Right renal cortex interstitium (tissue), 3 donors: ENCODE data around the gene GOLGA6L26. TPM values are rescaled to one million over a fixed set of nuclear protein-coding genes. Genes with fewer than 3 reads are reported as not detected.
"Not testable (repeated sequence)": the region's sequence is repeated elsewhere in the genome, so short reads cannot be mapped to it uniquely, and the experiment has no call there.

Experiments
- DNase-seq, 3 donors: peaks; one replicate each; pipeline ENCODE4 v3.0.0-alpha.2; 2013; ENCODE audit warnings: low read depth in 3 of 3, low spot score in 2 of 3
- polyA plus RNA-seq, 3 donors: library from polyadenylated mRNA; unstranded; fragments of 120-200 nt; gene quantifications; one replicate each; pipeline ENCODE4 v1.2.1, GENCODE V29; 2013; ENCODE audit not compliant: insufficient read length in 3 of 3

GOLGA6L26 gene
- polyA plus RNA-seq = not detected

- not testable (repeated sequence) for DNase-seq
These were observed at the start of gene GOLGA6L26 for GRCh38 chr15:23334096-23334495. GOLGA6L26 (minus strand) TSS chr15:23334196; CDS start chr15:23334135, 61 bp downstream.

GRCh38 chr15:23381192-23381591, 47.2 kb upstream of the GOLGA6L26 start:
- not testable (repeated sequence) for DNase-seq

- not testable (repeated sequence) for DNase-seq
These were observed 46.7 kb upstream of the GOLGA6L26 start for GRCh38 chr15:23380700-23381099.

DNA sequence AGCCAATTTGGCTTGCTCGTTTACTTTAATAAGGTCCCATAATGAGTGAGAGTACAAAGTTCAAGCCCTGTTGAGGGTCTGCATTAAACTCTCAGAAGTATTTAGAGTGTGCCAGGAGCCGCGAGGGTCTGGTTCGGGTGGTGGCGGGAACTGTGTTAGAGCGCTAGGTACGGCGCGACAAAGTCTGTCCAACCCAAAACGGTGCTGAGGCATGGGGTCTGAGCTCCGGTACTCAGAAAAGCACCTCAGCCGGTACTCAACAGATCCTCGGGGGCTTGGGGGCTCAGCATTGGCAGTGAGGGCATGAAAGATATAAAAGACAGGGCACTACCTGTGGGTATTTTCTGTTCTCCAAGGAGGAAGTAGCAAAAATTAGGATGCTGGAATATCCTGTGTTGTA, 45.0 kb upstream of the GOLGA6L26 start:
- DNase-seq = not testable (repeated sequence)

GRCh38 chr15:23374226-23374625, 40.2 kb upstream of the GOLGA6L26 start:
- DNase-seq = not testable (repeated sequence)

DNA sequence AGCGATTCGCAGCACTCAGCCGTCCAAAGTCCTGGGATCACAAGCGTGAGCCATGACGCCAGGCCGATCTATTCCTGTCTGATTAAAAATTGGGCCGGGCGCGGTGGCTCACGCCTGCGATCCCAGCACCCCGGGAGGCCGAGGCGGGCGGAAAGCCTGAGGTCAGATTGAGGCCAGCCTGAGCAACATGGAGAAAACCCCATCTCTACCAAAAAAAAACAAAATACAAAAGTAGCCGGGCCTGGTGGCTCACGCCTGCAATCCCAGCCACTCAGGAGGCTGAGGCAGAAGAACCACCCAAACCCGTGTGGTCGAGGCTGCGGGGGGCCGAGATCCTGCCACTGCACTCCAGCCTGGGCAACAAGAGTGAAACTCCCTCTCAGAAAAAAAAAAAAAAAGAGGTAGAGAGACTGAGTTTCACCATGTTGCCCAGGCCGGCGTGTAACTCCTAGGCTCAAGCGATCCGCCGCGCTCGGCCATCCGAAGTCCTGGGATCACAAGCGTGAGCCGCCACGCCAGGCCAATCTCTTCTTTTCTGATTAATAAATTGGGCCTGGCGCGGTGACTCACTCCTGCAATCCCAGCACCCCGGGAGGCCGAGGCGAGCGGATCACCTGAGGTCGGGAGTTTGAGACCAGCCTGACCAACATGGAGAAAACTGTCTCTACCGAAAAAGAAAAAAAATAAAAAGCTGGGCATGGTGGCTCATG, 39.0 kb upstream of the GOLGA6L26 start:
- not testable (repeated sequence) for DNase-seq

GRCh38 chr15:23372284-23372683, 38.3 kb upstream of the GOLGA6L26 start:
- DNase-seq = no peak

DNA sequence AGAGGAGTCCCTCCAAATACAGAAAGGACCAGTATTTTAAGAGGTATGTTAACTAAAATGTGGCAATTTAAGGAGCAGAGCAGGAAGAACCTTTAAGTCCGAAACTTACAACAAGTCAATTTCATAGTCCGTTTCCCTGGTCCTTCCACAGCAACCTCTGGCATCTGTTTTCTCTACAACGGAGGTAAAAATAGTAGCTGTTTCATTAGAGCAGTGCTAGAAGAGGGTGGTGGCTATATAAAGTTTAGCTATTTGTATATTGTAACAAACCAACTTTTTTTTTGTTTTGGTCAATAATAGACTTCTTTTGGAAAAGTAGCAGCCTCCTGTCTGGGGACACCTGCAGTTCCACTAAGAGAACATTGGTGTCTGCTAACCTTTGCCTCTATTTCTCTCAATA, 37.9 kb upstream of the GOLGA6L26 start:
- not testable (repeated sequence) for DNase-seq

DNA sequence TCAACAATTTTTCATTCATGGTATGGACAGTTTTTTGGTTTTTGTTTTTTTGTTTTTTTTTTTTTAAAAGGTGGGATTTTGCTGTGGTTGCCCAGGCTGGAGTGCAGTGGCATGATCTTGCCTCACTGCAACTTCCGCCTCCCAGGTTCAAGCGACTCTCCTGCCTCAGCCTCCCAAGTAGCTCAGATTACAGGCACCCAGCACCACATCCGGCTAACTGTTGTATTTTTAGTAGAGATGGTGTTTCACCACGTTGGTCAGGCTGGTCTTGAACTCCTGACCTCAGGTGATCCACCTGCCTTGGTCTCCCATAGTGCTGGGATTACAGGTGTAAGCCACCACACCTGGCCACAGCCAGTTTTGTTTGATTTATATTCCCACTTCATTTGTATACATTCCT, 37.1 kb upstream of the GOLGA6L26 start:
- not testable (repeated sequence) for DNase-seq

DNA sequence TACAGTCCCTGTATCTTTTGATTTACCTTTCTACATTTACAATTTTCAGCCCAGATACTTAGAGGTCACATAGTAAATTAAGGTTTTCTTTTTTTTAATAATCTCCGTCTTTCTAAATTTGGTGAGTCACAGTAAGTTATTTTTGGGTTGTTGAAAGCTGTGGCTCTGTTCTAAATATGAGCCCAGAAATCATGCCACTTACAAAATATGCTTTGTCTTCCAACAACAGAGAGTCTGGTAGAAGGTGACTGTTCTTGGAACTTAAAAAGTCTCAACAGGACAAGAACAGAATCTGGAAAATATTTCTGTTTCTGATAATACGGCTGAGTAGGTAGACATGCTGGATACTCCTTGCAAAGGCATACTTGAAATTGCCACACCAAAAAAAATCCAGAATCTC, 36.6 kb upstream of the GOLGA6L26 start:
- no peak for DNase-seq

DNA sequence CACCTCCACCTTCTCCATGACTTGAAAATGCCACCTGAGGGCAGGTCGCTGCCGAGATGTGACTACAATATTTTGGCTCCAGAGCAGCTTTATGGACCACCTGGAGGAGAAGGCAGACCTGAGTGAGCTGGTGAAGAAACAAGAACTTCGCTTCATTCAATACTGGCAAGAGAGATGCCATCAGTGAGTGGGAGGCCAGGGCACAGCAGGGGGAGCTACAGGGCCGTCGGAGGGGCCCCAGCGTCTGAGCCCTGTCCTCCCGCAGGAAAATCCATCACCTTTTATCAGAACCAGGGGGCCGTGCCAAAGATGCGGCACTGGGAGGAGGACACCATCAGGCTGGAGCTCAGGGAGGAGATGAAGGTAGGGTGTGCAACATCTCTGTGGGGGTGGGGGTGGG, 30.3 kb upstream of the GOLGA6L26 start:
- DNase-seq = not testable (repeated sequence)

DNA sequence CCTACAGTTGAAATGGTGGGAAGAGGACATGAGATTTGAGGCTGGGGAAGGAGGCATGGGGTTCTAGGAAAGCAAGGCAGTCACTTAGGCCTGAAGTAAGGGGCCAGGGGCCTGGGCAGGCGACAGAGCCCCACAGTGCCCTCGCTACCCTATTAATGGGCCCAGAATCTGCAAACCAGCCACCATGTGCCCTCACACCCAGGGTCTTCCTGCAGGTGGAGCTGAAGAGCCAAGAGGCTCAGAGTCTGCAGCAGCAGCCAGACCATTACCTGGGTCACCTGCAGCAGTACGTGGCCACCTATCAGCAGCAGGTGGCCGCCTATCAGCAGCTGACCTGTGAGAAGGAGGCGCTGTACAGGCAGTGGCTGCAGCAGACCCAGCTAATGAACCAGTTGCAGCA, 28.6 kb upstream of the GOLGA6L26 start:
- not testable (repeated sequence) for DNase-seq

- not testable (repeated sequence) for DNase-seq
These were observed 20.5 kb upstream of the GOLGA6L26 start, which contains the start of gene GOLGA8S for GRCh38 chr15:23354448-23354847. GOLGA8S (plus strand) TSS chr15:23354748; CDS start chr15:23354810, 62 bp downstream.

- DNase-seq = not testable (repeated sequence)
These were observed 22.8 kb downstream of the GOLGA6L26 start for GRCh38 chr15:23311233-23311632.

DNA sequence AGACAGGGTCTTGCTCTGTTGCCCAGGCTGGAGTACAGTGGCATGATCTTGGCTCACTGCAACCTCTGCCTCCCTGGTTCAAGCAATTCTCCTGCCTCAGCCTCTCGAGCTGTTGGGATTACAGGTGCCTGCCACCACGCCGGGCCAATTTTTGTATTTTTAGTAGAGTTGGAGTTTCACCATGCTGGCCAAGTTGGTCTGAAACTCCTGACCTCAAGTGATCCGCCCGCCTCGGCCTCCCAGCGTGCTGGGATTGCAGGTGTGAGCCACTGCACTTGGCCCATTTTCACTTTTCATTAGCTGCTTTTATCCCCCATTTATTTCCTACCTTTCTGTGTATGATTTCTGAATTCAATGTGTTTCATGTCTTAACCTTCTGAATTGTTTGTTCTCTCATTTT, 28.1 kb downstream of the GOLGA6L26 start:
- DNase-seq = not testable (repeated sequence)

GRCh38 chr15:23304805-23305204, 29.2 kb downstream of the GOLGA6L26 start:
- not testable (repeated sequence) for DNase-seq

DNA sequence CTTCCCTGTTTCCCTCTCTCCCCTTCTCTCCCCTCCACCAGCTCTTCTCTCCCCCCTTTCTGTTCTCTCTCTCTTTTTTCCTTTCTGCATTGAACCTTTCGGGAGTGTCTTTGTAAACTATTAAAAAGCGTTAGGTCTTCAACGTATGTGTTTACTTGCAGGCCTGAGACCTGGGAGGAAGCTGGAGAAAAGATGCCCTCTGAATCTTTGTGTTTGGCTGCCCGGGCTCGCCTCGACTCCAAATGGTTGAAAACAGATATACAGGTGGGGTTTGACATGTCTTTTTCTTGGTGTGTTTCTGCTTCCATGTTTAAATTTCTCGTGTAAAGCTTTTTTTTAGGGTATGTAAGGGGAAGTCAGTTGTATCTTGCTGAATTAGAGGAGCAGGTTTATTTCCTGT, 29.7 kb downstream of the GOLGA6L26 start:
- DNase-seq = not testable (repeated sequence)

- DNase-seq = not testable (repeated sequence)
These were observed 30.3 kb downstream of the GOLGA6L26 start for GRCh38 chr15:23303654-23304053.

- not testable (repeated sequence) for DNase-seq
These were observed 30.8 kb downstream of the GOLGA6L26 start for GRCh38 chr15:23303246-23303645.
